ENCODE measurements around the gene CCDC138.
A peak's percentile ranks its signal among the peaks of the same experiment; 100 is the strongest.

Gene CCDC138

DNA sequence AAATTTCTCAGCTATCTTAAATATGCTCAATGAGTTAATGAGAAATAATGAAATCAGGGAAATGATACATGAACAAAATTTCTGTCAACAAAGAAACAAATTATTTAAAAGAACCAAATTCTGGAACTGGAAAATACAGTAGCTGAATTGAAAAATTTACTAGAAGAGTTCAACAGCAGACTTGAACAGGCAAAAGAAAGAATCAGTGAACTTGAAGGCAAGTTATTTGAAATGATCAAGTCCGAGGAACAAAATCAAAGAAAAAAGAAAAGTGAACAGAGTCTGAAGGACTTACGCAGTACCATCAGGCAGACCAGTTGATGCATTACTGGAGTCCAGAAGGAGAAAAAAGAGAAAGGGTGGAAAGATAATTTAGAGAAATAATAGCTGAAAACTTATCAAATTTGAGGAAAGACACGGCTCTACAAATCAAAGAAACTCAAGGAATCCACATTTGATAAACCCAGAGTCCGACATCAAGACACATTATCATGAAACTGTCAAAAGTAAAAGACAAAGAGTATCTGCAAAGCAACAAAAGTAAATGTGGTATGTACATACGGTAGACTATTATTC is 83.6 kb downstream of the CCDC138 start:
- peak; percentile 69 for TF ChIP-seq ZFP30 (CRISPR knock-in tag; IDR thresholded peaks at IDR 0.05)
- no peak for TF ChIP-seq ZFP3 (CRISPR knock-in tag; IDR thresholded peaks at IDR 0.05)
- no peak for ATAC-seq

DNA sequence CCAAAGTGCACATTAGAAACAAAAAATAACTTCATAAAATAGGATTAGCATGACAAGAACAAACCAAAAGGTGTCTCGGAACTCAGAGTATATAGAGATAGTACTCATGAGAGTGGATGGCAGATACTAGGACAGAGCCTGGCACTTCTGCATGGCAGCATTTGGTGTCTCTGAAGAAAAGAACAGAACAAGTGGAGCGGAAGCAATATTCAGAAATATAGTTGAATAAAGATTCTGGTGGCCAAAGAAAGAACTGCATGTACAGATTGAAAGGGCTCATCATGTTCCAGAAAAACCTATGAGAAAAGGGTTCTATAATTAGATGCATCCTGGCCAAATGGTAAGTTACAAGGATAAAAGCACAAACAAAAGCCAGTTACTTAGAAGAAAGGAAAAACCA is 90.9 kb downstream of the CCDC138 start:
- no peak for ATAC-seq
- TF ChIP-seq PPARA (CRISPR knock-in tag; IDR thresholded peaks at IDR 0.05; ENCODE audit: borderline replicate concordance) = no peak
- TF ChIP-seq ZNF565 (CRISPR knock-in tag; conservative IDR thresholded peaks at IDR 0.05; ENCODE audit: low read depth) = no peak
- no peak for TF ChIP-seq ZFP3 (CRISPR knock-in tag; IDR thresholded peaks at IDR 0.05)
- TF ChIP-seq, protein P1, sequence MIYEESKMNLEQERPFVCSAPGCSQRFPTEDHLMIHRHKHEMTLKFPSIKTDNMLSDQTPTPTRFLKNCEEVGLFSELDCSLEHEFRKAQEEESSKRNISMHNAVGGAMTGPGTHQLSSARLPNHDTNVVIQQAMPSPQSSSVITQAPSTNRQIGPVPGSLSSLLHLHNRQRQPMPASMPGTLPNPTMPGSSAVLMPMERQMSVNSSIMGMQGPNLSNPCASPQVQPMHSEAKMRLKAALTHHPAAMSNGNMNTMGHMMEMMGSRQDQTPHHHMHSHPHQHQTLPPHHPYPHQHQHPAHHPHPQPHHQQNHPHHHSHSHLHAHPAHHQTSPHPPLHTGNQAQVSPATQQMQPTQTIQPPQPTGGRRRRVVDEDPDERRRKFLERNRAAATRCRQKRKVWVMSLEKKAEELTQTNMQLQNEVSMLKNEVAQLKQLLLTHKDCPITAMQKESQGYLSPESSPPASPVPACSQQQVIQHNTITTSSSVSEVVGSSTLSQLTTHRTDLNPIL (CRISPR knock-in tag; IDR thresholded peaks at IDR 0.05; ENCODE audit: low read depth) = no peak
- no peak for TF ChIP-seq ARNTL (CRISPR knock-in tag; IDR thresholded peaks at IDR 0.05; ENCODE audit: borderline replicate concordance, low read depth)
- no peak for TF ChIP-seq OSR1 (CRISPR knock-in tag; IDR thresholded peaks at IDR 0.05)
- TF ChIP-seq, protein P2, sequence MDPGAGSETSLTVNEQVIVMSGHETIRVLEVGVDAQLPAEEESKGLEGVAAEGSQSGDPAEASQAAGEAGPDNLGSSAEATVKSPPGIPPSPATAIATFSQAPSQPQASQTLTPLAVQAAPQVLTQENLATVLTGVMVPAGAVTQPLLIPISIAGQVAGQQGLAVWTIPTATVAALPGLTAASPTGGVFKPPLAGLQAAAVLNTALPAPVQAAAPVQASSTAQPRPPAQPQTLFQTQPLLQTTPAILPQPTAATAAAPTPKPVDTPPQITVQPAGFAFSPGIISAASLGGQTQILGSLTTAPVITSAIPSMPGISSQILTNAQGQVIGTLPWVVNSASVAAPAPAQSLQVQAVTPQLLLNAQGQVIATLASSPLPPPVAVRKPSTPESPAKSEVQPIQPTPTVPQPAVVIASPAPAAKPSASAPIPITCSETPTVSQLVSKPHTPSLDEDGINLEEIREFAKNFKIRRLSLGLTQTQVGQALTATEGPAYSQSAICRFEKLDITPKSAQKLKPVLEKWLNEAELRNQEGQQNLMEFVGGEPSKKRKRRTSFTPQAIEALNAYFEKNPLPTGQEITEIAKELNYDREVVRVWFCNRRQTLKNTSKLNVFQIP (CRISPR knock-in tag; IDR thresholded peaks at IDR 0.05; ENCODE audit: borderline replicate concordance, low read depth) = no peak
- no peak for TF ChIP-seq GLIS3 (CRISPR knock-in tag; IDR thresholded peaks at IDR 0.05)
- no peak for TF ChIP-seq ZC3H10 (CRISPR knock-in tag; IDR thresholded peaks at IDR 0.05)
- TF ChIP-seq SNAI2 (CRISPR knock-in tag; IDR thresholded peaks at IDR 0.05) = no peak
- TF ChIP-seq ISL1 (CRISPR knock-in tag; IDR thresholded peaks at IDR 0.05) = no peak
- no peak for TF ChIP-seq TOX (CRISPR knock-in tag; IDR thresholded peaks at IDR 0.05; ENCODE audit: borderline replicate concordance)
- no peak for TF ChIP-seq CSDC2 (CRISPR knock-in tag; IDR thresholded peaks at IDR 0.05)
- no peak for TF ChIP-seq BACH2 (CRISPR knock-in tag; IDR thresholded peaks at IDR 0.05; ENCODE audit: borderline replicate concordance)
- no peak for TF ChIP-seq ZNF70 (CRISPR knock-in tag; IDR thresholded peaks at IDR 0.05)
- TF ChIP-seq, protein P3, sequence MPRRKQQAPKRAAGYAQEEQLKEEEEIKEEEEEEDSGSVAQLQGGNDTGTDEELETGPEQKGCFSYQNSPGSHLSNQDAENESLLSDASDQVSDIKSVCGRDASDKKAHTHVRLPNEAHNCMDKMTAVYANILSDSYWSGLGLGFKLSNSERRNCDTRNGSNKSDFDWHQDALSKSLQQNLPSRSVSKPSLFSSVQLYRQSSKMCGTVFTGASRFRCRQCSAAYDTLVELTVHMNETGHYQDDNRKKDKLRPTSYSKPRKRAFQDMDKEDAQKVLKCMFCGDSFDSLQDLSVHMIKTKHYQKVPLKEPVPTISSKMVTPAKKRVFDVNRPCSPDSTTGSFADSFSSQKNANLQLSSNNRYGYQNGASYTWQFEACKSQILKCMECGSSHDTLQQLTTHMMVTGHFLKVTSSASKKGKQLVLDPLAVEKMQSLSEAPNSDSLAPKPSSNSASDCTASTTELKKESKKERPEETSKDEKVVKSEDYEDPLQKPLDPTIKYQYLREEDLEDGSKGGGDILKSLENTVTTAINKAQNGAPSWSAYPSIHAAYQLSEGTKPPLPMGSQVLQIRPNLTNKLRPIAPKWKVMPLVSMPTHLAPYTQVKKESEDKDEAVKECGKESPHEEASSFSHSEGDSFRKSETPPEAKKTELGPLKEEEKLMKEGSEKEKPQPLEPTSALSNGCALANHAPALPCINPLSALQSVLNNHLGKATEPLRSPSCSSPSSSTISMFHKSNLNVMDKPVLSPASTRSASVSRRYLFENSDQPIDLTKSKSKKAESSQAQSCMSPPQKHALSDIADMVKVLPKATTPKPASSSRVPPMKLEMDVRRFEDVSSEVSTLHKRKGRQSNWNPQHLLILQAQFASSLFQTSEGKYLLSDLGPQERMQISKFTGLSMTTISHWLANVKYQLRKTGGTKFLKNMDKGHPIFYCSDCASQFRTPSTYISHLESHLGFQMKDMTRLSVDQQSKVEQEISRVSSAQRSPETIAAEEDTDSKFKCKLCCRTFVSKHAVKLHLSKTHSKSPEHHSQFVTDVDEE (CRISPR knock-in tag; IDR thresholded peaks at IDR 0.05) = no peak
- TF ChIP-seq, protein P4, sequence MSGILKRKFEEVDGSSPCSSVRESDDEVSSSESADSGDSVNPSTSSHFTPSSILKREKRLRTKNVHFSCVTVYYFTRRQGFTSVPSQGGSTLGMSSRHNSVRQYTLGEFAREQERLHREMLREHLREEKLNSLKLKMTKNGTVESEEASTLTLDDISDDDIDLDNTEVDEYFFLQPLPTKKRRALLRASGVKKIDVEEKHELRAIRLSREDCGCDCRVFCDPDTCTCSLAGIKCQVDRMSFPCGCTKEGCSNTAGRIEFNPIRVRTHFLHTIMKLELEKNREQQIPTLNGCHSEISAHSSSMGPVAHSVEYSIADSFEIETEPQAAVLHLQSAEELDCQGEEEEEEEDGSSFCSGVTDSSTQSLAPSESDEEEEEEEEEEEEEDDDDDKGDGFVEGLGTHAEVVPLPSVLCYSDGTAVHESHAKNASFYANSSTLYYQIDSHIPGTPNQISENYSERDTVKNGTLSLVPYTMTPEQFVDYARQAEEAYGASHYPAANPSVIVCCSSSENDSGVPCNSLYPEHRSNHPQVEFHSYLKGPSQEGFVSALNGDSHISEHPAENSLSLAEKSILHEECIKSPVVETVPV (CRISPR knock-in tag; IDR thresholded peaks at IDR 0.05) = no peak
- TF ChIP-seq ESRRG (CRISPR knock-in tag; IDR thresholded peaks at IDR 0.05) = no peak
- no peak for TF ChIP-seq RARB (CRISPR knock-in tag; IDR thresholded peaks at IDR 0.05)
- TF ChIP-seq ZFP30 (CRISPR knock-in tag; IDR thresholded peaks at IDR 0.05) = no peak

DNA sequence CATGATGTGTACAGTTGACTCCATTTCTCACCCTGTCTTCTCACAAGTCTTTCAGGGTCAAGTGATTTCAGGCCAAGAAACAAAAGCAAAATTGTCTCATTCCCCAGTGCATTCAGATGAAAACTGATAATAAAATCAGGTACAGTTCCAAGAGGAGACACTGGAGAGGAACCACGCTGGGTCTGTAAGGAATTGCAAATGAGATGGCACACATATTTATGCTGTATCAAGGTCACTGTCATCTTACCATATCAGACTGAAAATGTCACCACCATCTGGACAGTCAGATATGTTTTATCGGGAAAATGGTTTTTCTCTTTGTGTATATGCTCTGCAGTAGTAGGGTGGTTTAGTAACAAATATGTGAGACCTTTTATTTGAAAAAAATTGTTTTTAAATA is 91.7 kb downstream of the CCDC138 start:
- TF ChIP-seq, protein P3 (CRISPR knock-in tag; IDR thresholded peaks at IDR 0.05) = no peak
- no peak for TF ChIP-seq ESRRG (CRISPR knock-in tag; IDR thresholded peaks at IDR 0.05)
- TF ChIP-seq, protein P5, sequence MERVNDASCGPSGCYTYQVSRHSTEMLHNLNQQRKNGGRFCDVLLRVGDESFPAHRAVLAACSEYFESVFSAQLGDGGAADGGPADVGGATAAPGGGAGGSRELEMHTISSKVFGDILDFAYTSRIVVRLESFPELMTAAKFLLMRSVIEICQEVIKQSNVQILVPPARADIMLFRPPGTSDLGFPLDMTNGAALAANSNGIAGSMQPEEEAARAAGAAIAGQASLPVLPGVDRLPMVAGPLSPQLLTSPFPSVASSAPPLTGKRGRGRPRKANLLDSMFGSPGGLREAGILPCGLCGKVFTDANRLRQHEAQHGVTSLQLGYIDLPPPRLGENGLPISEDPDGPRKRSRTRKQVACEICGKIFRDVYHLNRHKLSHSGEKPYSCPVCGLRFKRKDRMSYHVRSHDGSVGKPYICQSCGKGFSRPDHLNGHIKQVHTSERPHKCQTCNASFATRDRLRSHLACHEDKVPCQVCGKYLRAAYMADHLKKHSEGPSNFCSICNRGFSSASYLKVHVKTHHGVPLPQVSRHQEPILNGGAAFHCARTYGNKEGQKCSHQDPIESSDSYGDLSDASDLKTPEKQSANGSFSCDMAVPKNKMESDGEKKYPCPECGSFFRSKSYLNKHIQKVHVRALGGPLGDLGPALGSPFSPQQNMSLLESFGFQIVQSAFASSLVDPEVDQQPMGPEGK (CRISPR knock-in tag; IDR thresholded peaks at IDR 0.05; ENCODE audit: borderline replicate concordance) = no peak
- TF ChIP-seq, protein P4 (CRISPR knock-in tag; IDR thresholded peaks at IDR 0.05) = no peak
- no peak for TF ChIP-seq ZNF70 (CRISPR knock-in tag; IDR thresholded peaks at IDR 0.05)
- TF ChIP-seq, protein P1 (CRISPR knock-in tag; IDR thresholded peaks at IDR 0.05; ENCODE audit: low read depth) = no peak
- TF ChIP-seq ZC3H10 (CRISPR knock-in tag; IDR thresholded peaks at IDR 0.05) = no peak
- TF ChIP-seq OSR1 (CRISPR knock-in tag; IDR thresholded peaks at IDR 0.05) = no peak
- no peak for TF ChIP-seq TCF4 (CRISPR knock-in tag; IDR thresholded peaks at IDR 0.05; ENCODE audit: borderline replicate concordance)
- ATAC-seq = no peak

Data from SK-N-SH treated with all-trans-retinoic acid at 6 μM for 48 hours (cell line).